ES-I3 (cell line): ENCODE data around the gene SMAD1.

ENCODE experiments used
- H3K36me3 ChIP-seq: 2 replicates; pipeline ENCODE4 v1.6.1; 2013; ENCODE audit warnings: mild to moderate bottlenecking, low read length, control low read depth, moderate library complexity; ENCODE audit not compliant: insufficient read depth
- H3K4me1 ChIP-seq: 2 replicates; pipeline ENCODE4 v1.6.1; 2013; ENCODE audit warnings: mild to moderate bottlenecking, control low read depth, low read length; ENCODE audit not compliant: insufficient read depth
- H3K9ac ChIP-seq: 2 replicates; pipeline ENCODE4 v1.6.1; 2013; ENCODE audit warnings: low read depth, mild to moderate bottlenecking, low read length, moderate library complexity
- H3K9me3 ChIP-seq: 2 replicates; pipeline ENCODE4 v1.6.1; 2013; ENCODE audit warnings: mild to moderate bottlenecking, low read length, moderate library complexity; ENCODE audit not compliant: control insufficient read depth, insufficient read depth

The SMAD1 gene

GRCh38 chr4:145545031-145545430, 63.4 kb downstream of the SMAD1 start:
- Histone ChIP-seq H3K9me3 (no peaks in the 10 kb centered on the region), H3K9ac (no peak overlapping the region), H3K4me1 (peaks cover 33% of the 10 kb centered on the region), H3K36me3 (peaks cover 6% of the 10 kb centered on the region; the same call in 1 of the 2 replicates)

- Histone ChIP-seq H3K9ac (no peak overlapping the region), H3K9me3 (no peaks in the 10 kb centered on the region), H3K4me1 (peaks cover 29% of the 10 kb centered on the region), H3K36me3 (peaks cover 6% of the 10 kb centered on the region; the same call in 1 of the 2 replicates)
Observed at GRCh38 chr4:145545538-145546174, 64.0 kb downstream of the SMAD1 start.

- Histone ChIP-seq H3K9ac (no peak overlapping the region), H3K4me1 (peaks cover 22% of the 10 kb centered on the region), H3K36me3 (peaks cover 6% of the 10 kb centered on the region; the same call in 1 of the 2 replicates), H3K9me3 (no peaks in the 10 kb centered on the region)
Observed at GRCh38 chr4:145546175-145546915, 64.7 kb downstream of the SMAD1 start.

- Histone ChIP-seq H3K36me3 (peaks cover 3% of the 10 kb centered on the region; the same call in 1 of the 2 replicates), H3K9me3 (no peaks in the 10 kb centered on the region; the same call in 1 of the 2 replicates), H3K9ac (no peak overlapping the region), H3K4me1 (peaks cover 2% of the 10 kb centered on the region)
Observed at GRCh38 chr4:145551660-145552059, 70.0 kb downstream of the SMAD1 start.

GRCh38 chr4:145552181-145552822, 70.6 kb downstream of the SMAD1 start:
- no peaks in the 10 kb centered on the region for H3K4me1 ChIP-seq
- no peaks in the 10 kb centered on the region for H3K36me3 ChIP-seq
- H3K9ac ChIP-seq: no peak overlapping the region
- no peaks in the 10 kb centered on the region; the same call in 1 of the 2 replicates for H3K9me3 ChIP-seq

- Histone ChIP-seq H3K9ac (no peak overlapping the region), H3K36me3 (no peaks in the 10 kb centered on the region), H3K4me1 (no peaks in the 10 kb centered on the region), H3K9me3 (no peaks in the 10 kb centered on the region; the same call in 1 of the 2 replicates)
Observed at GRCh38 chr4:145553375-145553774, 71.7 kb downstream of the SMAD1 start.

- H3K9ac ChIP-seq: no peak overlapping the region
- H3K4me1 ChIP-seq: no peaks in the 10 kb centered on the region
- no peaks in the 10 kb centered on the region; the same call in 1 of the 2 replicates for H3K9me3 ChIP-seq
- no peaks in the 10 kb centered on the region for H3K36me3 ChIP-seq
Observed at GRCh38 chr4:145554691-145555090, 73.0 kb downstream of the SMAD1 start.

- H3K9me3 ChIP-seq: no peaks in the 10 kb centered on the region; the same call in 1 of the 2 replicates
- no peaks in the 10 kb centered on the region for H3K36me3 ChIP-seq
- H3K9ac ChIP-seq: no peak overlapping the region
- no peaks in the 10 kb centered on the region for H3K4me1 ChIP-seq
Observed at GRCh38 chr4:145557720-145558119, 76.1 kb downstream of the SMAD1 start.

- no peaks in the 10 kb centered on the region for H3K36me3 ChIP-seq
- no peaks in the 10 kb centered on the region for H3K4me1 ChIP-seq
- no peak overlapping the region for H3K9ac ChIP-seq
- no peaks in the 10 kb centered on the region; the same call in none of the 2 replicates for H3K9me3 ChIP-seq
Observed at GRCh38 chr4:145563293-145563985, 81.8 kb downstream of the SMAD1 start.

- H3K4me1 ChIP-seq: no peaks in the 10 kb centered on the region
- H3K9me3 ChIP-seq: no peaks in the 10 kb centered on the region; the same call in none of the 2 replicates
- H3K36me3 ChIP-seq: no peaks in the 10 kb centered on the region
- no peak overlapping the region for H3K9ac ChIP-seq
Observed at GRCh38 chr4:145564540-145564939, 82.9 kb downstream of the SMAD1 start.

- Histone ChIP-seq H3K36me3 (no peaks in the 10 kb centered on the region), H3K9me3 (no peaks in the 10 kb centered on the region; the same call in none of the 2 replicates), H3K4me1 (no peaks in the 10 kb centered on the region), H3K9ac (no peak overlapping the region)
Observed at GRCh38 chr4:145565328-145565727, 83.7 kb downstream of the SMAD1 start.

- no peaks in the 10 kb centered on the region; the same call in none of the 2 replicates for H3K9me3 ChIP-seq
- no peak overlapping the region for H3K9ac ChIP-seq
- no peaks in the 10 kb centered on the region for H3K36me3 ChIP-seq
- H3K4me1 ChIP-seq: no peaks in the 10 kb centered on the region
Observed at GRCh38 chr4:145566086-145566708, 84.5 kb downstream of the SMAD1 start.

- H3K9ac ChIP-seq: no peak overlapping the region
- no peaks in the 10 kb centered on the region for H3K4me1 ChIP-seq
- H3K9me3 ChIP-seq: no peaks in the 10 kb centered on the region; the same call in none of the 2 replicates
Observed at GRCh38 chr4:145566768-145567167, 85.1 kb downstream of the SMAD1 start.

GRCh38 chr4:145567516-145567915, 85.9 kb downstream of the SMAD1 start:
- H3K36me3 ChIP-seq: no peaks in the 10 kb centered on the region
- H3K9me3 ChIP-seq: no peaks in the 10 kb centered on the region; the same call in none of the 2 replicates
- H3K4me1 ChIP-seq: no peaks in the 10 kb centered on the region
- no peak overlapping the region for H3K9ac ChIP-seq

More at GRCh38 chr4:145566768-145567167, 85.1 kb downstream of the SMAD1 start:
- H3K36me3 ChIP-seq: no peaks in the 10 kb centered on the region
